Gastrocnemius medialis (tissue), 4 donors: ENCODE results near the gene ADAM20.

Source experiments
- CTCF ChIP-seq, 5 experiments: fragments of 450-650 bp in 3 of 5; fragments of 200-600 bp in 2 of 5; sonication (generic) in 2 of 5; IDR thresholded peaks in 4 of 5; conservative IDR thresholded peaks in 1 of 5; 1 replicate in 4 of 5; 2 replicates in 1 of 5; pipeline ENCODE4 v1.5.1; 2016 to 2019; ENCODE audit warnings: antibody characterized with exemption in 5 of 5, mild to moderate bottlenecking in 3 of 5, moderate library complexity in 3 of 5
- POLR2A ChIP-seq, 2 donors: fragments of 450-650 bp; IDR thresholded peaks; one replicate each; pipeline ENCODE4 v1.6.1; 2017; ENCODE audit warnings: antibody characterized with exemption in 2 of 2, mild to moderate bottlenecking in 2 of 2, moderate library complexity in 2 of 2

- TF ChIP-seq POLR2A (IDR thresholded peaks at IDR 0.05) (no peak), CTCF (IDR thresholded peaks at IDR 0.05 in 4 of 5, conservative IDR thresholded peaks at IDR 0.05 in 1 of 5) (no peak)
These were observed 33.0 kb upstream of the ADAM20 start for GRCh38 chr14:70567791-70568190.
